Suprapubic skin (tissue), 4 donors: ENCODE data around the gene ADH5.

Experiments
- CTCF ChIP-seq, 2 donors: fragments of 200-600 bp in 1 of 2; fragments of 450-650 bp in 1 of 2; sonication (generic) in 1 of 2; IDR thresholded peaks; one replicate each; pipeline ENCODE4 v1.5.1; 2016 to 2019; ENCODE audit warnings: antibody characterized with exemption in 2 of 2, mild to moderate bottlenecking in 1 of 2, moderate library complexity in 1 of 2
- EP300 ChIP-seq: sonication (generic); formaldehyde crosslinking; IDR thresholded peaks from one replicate; pipeline ENCODE4 v1.6.1; 2017; ENCODE audit warnings: antibody characterized with exemption
- POLR2A ChIP-seq, 2 donors: fragments of 450-650 bp; IDR thresholded peaks; one replicate each; pipeline ENCODE4 v1.6.1; 2017; ENCODE audit warnings: antibody characterized with exemption in 2 of 2, mild to moderate bottlenecking in 2 of 2, moderate library complexity in 2 of 2
- POLR2AphosphoS5 ChIP-seq, 3 donors: sonication (generic); formaldehyde crosslinking; IDR thresholded peaks; one replicate each; pipeline ENCODE4 v1.6.1; 2017; ENCODE audit warnings: antibody characterized with exemption in 3 of 3

- no peak for TF ChIP-seq POLR2AphosphoS5 (IDR thresholded peaks at IDR 0.05)
- no peak for TF ChIP-seq EP300
- no peak for TF ChIP-seq CTCF (IDR thresholded peaks at IDR 0.05)
- TF ChIP-seq POLR2A (IDR thresholded peaks at IDR 0.05) = no peak
These were observed 47.1 kb upstream of the ADH5 start for GRCh38 chr4:99135541-99136162.
